ENCODE data around the gene MEGF8. TPM values are rescaled to one million over a fixed set of nuclear protein-coding genes. Genes with fewer than 3 reads are reported as not detected.

Gene MEGF8
- total and polyA plus RNA-seq, 9 of the 15 experiments (the other 6 are each of a cell fraction or from before 2014, with no cell fraction given) = 0.28 to 13.1 (median 3.0) TPM

DNA sequence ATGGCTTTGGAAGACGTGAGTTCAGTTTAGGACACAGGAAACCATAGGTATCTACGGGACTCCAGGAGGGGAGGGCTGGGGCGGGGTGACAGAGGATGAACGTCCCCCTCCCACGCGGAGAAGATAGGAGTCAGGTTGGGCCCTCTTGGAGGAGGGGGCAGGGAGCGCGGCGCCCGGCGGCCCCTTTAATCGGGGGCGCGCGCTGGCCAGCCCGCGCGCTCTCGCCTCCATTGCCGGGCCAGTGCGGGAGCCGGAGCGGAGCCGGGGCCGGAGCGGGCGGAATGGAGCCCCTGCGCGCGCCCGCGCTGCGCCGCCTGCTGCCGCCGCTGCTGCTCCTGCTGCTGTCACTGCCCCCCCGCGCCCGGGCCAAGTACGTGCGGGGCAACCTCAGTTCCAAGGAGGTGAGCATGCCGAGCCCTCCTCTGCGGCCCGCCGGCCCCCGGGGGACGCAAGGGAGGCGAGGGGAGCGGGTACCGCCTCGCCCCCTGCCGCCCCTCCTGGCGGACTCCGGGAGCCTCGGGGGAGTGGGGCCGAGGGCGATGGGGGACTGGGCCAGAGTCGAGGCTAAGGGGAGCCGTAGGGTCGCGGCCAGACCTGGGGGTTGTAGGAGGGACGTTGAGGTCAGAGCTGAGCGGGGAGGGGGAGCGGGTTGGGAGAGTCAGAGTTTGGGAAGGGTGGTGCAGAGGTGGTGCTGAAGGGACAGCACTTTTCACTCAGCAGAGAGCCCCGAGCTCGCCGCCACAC lies 12.2 kb upstream of the MEGF8 start, which contains the start of gene TMEM145 (continued):
- TF ChIP-seq, protein P1, sequence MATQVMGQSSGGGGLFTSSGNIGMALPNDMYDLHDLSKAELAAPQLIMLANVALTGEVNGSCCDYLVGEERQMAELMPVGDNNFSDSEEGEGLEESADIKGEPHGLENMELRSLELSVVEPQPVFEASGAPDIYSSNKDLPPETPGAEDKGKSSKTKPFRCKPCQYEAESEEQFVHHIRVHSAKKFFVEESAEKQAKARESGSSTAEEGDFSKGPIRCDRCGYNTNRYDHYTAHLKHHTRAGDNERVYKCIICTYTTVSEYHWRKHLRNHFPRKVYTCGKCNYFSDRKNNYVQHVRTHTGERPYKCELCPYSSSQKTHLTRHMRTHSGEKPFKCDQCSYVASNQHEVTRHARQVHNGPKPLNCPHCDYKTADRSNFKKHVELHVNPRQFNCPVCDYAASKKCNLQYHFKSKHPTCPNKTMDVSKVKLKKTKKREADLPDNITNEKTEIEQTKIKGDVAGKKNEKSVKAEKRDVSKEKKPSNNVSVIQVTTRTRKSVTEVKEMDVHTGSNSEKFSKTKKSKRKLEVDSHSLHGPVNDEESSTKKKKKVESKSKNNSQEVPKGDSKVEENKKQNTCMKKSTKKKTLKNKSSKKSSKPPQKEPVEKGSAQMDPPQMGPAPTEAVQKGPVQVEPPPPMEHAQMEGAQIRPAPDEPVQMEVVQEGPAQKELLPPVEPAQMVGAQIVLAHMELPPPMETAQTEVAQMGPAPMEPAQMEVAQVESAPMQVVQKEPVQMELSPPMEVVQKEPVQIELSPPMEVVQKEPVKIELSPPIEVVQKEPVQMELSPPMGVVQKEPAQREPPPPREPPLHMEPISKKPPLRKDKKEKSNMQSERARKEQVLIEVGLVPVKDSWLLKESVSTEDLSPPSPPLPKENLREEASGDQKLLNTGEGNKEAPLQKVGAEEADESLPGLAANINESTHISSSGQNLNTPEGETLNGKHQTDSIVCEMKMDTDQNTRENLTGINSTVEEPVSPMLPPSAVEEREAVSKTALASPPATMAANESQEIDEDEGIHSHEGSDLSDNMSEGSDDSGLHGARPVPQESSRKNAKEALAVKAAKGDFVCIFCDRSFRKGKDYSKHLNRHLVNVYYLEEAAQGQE (IDR thresholded peaks at IDR 0.05; ENCODE audit: borderline replicate concordance) = peak; percentile 98
- TF ChIP-seq, protein P1 (CRISPR knock-in tag; IDR thresholded peaks at IDR 0.05; ENCODE audit: low read depth) = peak; percentile 96
- TF ChIP-seq NCOA2 (IDR thresholded peaks at IDR 0.05; ENCODE audit: partially characterized antibody in 2 of 2) (no peak), ZBTB8A (IDR thresholded peaks at IDR 0.05; ENCODE audit: partially characterized antibody) (no peak), RBM22 (IDR thresholded peaks at IDR 0.05; ENCODE audit: low read depth, low read length, poor library complexity, severe bottlenecking) (no peak)
- TF ChIP-seq, protein P2, sequence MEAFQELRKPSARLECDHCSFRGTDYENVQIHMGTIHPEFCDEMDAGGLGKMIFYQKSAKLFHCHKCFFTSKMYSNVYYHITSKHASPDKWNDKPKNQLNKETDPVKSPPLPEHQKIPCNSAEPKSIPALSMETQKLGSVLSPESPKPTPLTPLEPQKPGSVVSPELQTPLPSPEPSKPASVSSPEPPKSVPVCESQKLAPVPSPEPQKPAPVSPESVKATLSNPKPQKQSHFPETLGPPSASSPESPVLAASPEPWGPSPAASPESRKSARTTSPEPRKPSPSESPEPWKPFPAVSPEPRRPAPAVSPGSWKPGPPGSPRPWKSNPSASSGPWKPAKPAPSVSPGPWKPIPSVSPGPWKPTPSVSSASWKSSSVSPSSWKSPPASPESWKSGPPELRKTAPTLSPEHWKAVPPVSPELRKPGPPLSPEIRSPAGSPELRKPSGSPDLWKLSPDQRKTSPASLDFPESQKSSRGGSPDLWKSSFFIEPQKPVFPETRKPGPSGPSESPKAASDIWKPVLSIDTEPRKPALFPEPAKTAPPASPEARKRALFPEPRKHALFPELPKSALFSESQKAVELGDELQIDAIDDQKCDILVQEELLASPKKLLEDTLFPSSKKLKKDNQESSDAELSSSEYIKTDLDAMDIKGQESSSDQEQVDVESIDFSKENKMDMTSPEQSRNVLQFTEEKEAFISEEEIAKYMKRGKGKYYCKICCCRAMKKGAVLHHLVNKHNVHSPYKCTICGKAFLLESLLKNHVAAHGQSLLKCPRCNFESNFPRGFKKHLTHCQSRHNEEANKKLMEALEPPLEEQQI (IDR thresholded peaks at IDR 0.05) = no peak
- TF ChIP-seq, protein P3, sequence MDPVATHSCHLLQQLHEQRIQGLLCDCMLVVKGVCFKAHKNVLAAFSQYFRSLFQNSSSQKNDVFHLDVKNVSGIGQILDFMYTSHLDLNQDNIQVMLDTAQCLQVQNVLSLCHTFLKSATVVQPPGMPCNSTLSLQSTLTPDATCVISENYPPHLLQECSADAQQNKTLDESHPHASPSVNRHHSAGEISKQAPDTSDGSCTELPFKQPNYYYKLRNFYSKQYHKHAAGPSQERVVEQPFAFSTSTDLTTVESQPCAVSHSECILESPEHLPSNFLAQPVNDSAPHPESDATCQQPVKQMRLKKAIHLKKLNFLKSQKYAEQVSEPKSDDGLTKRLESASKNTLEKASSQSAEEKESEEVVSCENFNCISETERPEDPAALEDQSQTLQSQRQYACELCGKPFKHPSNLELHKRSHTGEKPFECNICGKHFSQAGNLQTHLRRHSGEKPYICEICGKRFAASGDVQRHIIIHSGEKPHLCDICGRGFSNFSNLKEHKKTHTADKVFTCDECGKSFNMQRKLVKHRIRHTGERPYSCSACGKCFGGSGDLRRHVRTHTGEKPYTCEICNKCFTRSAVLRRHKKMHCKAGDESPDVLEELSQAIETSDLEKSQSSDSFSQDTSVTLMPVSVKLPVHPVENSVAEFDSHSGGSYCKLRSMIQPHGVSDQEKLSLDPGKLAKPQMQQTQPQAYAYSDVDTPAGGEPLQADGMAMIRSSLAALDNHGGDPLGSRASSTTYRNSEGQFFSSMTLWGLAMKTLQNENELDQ (CRISPR knock-in tag; IDR thresholded peaks at IDR 0.05; ENCODE audit: borderline replicate concordance) = no peak
- TF ChIP-seq, protein P4, sequence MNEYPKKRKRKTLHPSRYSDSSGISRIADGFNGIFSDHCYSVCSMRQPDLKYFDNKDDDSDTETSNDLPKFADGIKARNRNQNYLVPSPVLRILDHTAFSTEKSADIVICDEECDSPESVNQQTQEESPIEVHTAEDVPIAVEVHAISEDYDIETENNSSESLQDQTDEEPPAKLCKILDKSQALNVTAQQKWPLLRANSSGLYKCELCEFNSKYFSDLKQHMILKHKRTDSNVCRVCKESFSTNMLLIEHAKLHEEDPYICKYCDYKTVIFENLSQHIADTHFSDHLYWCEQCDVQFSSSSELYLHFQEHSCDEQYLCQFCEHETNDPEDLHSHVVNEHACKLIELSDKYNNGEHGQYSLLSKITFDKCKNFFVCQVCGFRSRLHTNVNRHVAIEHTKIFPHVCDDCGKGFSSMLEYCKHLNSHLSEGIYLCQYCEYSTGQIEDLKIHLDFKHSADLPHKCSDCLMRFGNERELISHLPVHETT (CRISPR knock-in tag; conservative IDR thresholded peaks at IDR 0.05 in 1 of 2, IDR thresholded peaks at IDR 0.05 in 1 of 2) = 0 out of 4 replicates have a peak, but pooled peaks of 1 of the 2 experiments have one; percentile 43
- TF ChIP-seq, protein P5, sequence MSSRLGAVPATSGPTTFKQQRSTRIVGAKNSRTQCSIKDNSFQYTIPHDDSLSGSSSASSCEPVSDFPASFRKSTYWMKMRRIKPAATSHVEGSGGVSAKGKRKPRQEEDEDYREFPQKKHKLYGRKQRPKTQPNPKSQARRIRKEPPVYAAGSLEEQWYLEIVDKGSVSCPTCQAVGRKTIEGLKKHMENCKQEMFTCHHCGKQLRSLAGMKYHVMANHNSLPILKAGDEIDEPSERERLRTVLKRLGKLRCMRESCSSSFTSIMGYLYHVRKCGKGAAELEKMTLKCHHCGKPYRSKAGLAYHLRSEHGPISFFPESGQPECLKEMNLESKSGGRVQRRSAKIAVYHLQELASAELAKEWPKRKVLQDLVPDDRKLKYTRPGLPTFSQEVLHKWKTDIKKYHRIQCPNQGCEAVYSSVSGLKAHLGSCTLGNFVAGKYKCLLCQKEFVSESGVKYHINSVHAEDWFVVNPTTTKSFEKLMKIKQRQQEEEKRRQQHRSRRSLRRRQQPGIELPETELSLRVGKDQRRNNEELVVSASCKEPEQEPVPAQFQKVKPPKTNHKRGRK (tag; IDR thresholded peaks at IDR 0.05) = no peak

Measured in K562 (cell line).